Measurements from ENCODE around the gene SLC17A9. TPM values are rescaled to one million over a fixed set of nuclear protein-coding genes. Genes with fewer than 3 reads are reported as not detected.
A peak's percentile ranks its signal among the peaks of the same experiment; 100 is the strongest.

SLC17A9 gene
- total RNA-seq, 1 donor from 2014 or later = 19.5 TPM

- no peak for DNase-seq (ENCODE audit: low read depth)
- H3K4me3 ChIP-seq (ENCODE audit: low read depth, low read length) = no peak overlapping the region
- TF ChIP-seq, protein P1, sequence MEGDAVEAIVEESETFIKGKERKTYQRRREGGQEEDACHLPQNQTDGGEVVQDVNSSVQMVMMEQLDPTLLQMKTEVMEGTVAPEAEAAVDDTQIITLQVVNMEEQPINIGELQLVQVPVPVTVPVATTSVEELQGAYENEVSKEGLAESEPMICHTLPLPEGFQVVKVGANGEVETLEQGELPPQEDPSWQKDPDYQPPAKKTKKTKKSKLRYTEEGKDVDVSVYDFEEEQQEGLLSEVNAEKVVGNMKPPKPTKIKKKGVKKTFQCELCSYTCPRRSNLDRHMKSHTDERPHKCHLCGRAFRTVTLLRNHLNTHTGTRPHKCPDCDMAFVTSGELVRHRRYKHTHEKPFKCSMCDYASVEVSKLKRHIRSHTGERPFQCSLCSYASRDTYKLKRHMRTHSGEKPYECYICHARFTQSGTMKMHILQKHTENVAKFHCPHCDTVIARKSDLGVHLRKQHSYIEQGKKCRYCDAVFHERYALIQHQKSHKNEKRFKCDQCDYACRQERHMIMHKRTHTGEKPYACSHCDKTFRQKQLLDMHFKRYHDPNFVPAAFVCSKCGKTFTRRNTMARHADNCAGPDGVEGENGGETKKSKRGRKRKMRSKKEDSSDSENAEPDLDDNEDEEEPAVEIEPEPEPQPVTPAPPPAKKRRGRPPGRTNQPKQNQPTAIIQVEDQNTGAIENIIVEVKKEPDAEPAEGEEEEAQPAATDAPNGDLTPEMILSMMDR (conservative IDR thresholded peaks at IDR 0.05; ENCODE audit: low read depth, low read length) = no peak
These were observed 4.8 kb upstream of the SLC17A9 start for GRCh38 chr20:62947532-62948300.

- H3K4me3 ChIP-seq (ENCODE audit: low read depth, low read length) = no peak overlapping the region
- TF ChIP-seq, protein P1 (conservative IDR thresholded peaks at IDR 0.05; ENCODE audit: low read depth, low read length) = no peak
- DNase-seq (ENCODE audit: low read depth) = no peak
These were observed 3.2 kb upstream of the SLC17A9 start for GRCh38 chr20:62949153-62949821.

- TF ChIP-seq, protein P1 (conservative IDR thresholded peaks at IDR 0.05; ENCODE audit: low read depth, low read length) = no peak
- DNase-seq (ENCODE audit: low read depth) = no peak
- H3K4me3 ChIP-seq (ENCODE audit: low read depth, low read length) = no peak overlapping the region
These were observed 2.5 kb upstream of the SLC17A9 start for GRCh38 chr20:62949962-62950361.

DNA sequence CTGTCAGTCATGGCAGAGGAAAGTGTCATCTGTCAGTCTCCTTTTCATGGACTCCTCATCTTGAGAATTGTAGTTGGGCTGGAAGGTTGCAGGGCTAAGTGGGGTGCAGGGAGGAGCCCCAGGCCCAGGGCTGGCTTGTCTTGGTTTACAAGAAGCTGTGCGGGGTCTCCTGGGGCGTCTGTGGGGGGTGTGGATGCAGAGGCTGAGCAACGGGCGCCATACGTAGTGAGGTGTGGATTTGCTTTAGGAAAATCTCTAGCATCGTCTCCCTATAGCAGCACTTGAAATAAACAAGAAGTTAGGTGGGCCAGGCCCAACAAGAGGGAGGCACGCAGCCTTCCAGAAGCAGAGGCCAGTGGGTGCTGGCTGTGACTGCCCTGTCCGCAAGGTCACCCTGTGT, 1.8 kb upstream of the SLC17A9 start:
- TF ChIP-seq, protein P1 (conservative IDR thresholded peaks at IDR 0.05; ENCODE audit: low read depth, low read length) = no peak
- no peak for DNase-seq (ENCODE audit: low read depth)
- H3K4me3 ChIP-seq (ENCODE audit: low read depth, low read length) = no peak overlapping the region

DNA sequence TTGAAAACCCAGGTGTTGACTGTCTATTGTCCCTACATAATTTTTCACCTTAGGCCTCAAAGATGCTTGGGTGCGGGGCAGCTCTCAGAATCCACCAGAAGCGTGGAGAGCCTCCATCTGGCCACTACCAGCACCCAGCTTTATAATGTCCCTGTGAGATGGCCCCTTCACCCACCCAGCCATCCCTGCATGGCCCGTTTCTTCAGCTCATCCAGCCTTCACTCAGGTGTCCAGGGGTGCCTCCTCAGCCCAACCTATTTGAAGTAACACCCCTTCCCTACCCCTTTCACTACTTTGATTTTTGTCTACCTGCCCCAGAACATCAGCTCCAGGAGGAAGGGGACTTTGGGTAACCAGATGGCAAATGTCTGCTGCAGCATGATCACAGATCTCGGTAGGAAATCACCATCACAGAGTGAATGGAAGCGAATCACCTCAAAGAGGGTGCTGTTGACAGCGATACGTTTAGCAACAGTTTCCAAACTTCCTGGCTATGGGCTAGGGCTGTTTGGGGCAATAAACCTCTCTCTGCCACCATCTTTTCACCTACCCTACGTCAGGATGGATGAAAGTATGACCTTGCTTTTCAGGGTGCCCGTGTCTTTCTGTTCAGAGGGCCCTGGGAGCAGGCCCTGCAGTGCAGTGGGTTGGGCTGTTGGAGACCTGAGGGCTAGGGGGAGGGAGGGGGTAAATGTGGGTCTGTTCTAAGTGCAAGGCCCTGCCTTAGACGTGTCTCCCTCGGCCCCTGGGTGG, 1.2 kb upstream of the SLC17A9 start:
- TF ChIP-seq, protein P1 (conservative IDR thresholded peaks at IDR 0.05; ENCODE audit: low read depth, low read length) = no peak
- no peak overlapping the region for H3K4me3 ChIP-seq (ENCODE audit: low read depth, low read length)
- no peak for DNase-seq (ENCODE audit: low read depth)

GRCh38 chr20:62951896-62952372, 575 bp upstream of the SLC17A9 start:
- peak overlapping the region; percentile 21 for H3K4me3 ChIP-seq (ENCODE audit: low read depth, low read length)
- DNase-seq (ENCODE audit: low read depth) = no peak
- TF ChIP-seq, protein P1 (conservative IDR thresholded peaks at IDR 0.05; ENCODE audit: low read depth, low read length) = no peak

Data from epithelial cell of proximal tubule (primary cell).